ENCODE measurements around the gene U2AF1L4.

U2AF1L4 gene

DNA sequence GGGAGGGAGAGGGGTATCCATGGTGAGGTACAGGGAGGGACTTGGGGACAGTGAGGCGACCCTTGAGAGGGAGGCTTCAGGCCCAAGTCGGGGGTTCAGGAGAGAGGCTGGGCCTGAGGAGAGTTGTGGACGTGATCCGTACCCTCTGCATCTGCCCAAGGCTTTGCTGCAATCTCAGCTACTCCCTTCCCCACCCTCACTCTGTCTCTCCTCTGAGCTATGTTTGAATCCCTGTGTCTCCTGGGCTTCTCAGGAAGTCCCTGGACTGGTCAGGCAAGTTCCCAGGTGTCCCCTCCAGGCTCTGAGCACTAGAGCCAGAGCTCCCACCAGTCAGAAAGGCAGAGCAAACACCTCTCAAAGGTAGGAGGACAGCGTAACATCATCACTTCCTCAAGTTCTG lies 4.9 kb upstream of the U2AF1L4 start:
- Histone ChIP-seq H3K4me3 (ENCODE audit: low read depth, low read length) (no peak overlapping the region), H3K36me3 (peaks cover 5% of the 10 kb centered on the region; the same call in 1 of the 2 replicates), H3K9me3 (no peaks in the 10 kb centered on the region), H3K4me1 (0 out of 2 replicates have a peak, but pooled peaks cover 2% of the 10 kb centered on the region), H3K27me3 (no peaks in the 10 kb centered on the region)
- no peak for TF ChIP-seq CTCF (IDR thresholded peaks at IDR 0.05; ENCODE audit: low read depth, low read length)
- no peak for DNase-seq

DNA sequence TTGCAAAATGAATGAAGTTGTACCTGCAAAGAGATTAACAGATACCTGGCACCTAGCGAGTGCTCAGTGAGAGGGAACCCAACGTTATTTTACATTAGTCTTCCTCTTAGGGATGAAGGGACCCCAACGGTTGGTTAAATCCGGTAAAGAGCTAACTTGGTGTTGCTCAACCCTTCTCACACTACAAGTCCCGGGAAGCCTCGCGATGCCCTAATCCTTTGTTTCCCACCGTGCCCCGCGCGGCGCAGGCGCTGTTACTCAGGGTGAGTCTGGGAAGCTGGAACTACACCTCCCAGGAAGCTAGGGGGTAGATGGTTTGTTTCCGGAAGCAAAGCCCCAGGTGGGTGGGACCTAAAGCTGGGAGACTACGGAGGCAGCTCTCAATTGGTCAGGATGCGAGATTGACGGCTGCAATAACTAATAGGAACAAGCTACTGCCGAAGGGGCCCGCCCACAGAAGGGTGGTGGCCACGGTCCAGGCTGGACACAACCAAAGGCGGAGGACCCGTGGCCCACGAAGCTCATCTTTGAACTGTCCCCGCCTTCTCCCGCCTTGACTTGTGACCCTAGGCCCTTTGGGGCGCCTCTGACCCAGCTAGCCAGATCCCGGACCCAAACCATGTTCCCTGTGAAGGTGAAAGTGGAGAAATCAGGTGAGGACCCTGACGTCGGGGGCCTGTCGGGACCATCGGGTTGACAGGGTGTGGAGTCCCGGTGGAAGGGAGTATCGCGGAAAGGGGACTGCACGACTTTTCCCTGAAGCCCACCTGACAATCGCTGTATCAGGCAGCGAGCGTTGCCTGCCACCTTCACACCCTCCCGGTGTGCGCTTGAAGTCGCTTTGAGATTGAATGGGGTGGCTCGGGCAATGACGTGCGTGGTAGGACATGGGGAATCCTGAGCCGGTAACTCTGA lies 3.1 kb upstream of the U2AF1L4 start, which contains the start of gene LIN37:
LIN37 (plus strand) TSS at position 471 of the 915 bp plus-strand sequence; CDS start at position 620, 149 bp downstream.
- no peak for TF ChIP-seq CTCF (IDR thresholded peaks at IDR 0.05; ENCODE audit: low read depth, low read length)
- peak within 1 kb of the TSS; percentile 93 for H3K4me3 ChIP-seq (ENCODE audit: low read depth, low read length)
- H3K4me1 ChIP-seq, result peaks cover 6% of the 10 kb centered on the region; the same call in 1 of the 2 replicates
- H3K36me3 ChIP-seq, result peaks cover 2% of the 10 kb centered on the region; the same call in 1 of the 2 replicates
- DNase-seq, result peak; percentile 99
- H3K27me3 ChIP-seq, result no peaks in the 10 kb centered on the region
- no peaks in the 10 kb centered on the region for H3K9me3 ChIP-seq

- peaks cover 6% of the 10 kb centered on the region; the same call in 1 of the 2 replicates for H3K4me1 ChIP-seq
- TF ChIP-seq CTCF (IDR thresholded peaks at IDR 0.05; ENCODE audit: low read depth, low read length), result no peak
- H3K27me3 ChIP-seq, result no peaks in the 10 kb centered on the region
- H3K4me3 ChIP-seq (ENCODE audit: low read depth, low read length), result peak overlapping the region; percentile 75; the same call in 1 of the 2 replicates
- no peaks in the 10 kb centered on the region for H3K36me3 ChIP-seq
- no peaks in the 10 kb centered on the region for H3K9me3 ChIP-seq
- DNase-seq, result no peak
These were observed 1.3 kb upstream of the U2AF1L4 start for GRCh38 chr19:35746531-35746930.

DNA sequence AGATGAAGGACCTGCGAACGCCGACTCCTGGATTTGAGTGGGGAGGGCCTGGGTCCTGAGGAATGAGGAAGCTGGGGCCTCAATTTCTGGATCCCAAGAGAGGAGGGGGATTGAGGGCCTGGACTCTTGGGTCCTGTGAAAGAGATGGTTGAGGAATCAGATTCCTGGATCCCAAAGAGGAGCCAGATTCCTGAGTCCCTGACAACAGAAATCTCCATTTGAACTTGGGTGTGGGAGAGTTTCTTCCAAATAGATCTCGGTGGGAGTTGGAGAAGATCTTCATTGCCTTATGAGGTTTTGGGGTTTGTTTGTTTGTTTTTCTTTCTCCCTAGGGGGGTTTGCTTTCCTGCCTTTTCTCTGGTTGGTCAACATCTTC lies 857 bp upstream of the U2AF1L4 start:
- no peaks in the 10 kb centered on the region for H3K9me3 ChIP-seq
- TF ChIP-seq CTCF (IDR thresholded peaks at IDR 0.05; ENCODE audit: low read depth, low read length), result no peak
- peaks cover 6% of the 10 kb centered on the region; the same call in 1 of the 2 replicates for H3K4me1 ChIP-seq
- no peak for DNase-seq
- H3K36me3 ChIP-seq, result no peaks in the 10 kb centered on the region
- H3K4me3 ChIP-seq (ENCODE audit: low read depth, low read length), result peak overlapping the region; percentile 75
- H3K27me3 ChIP-seq, result no peaks in the 10 kb centered on the region

GRCh38 chr19:35744430-35745327 lies 539 bp downstream of the U2AF1L4 start:
- H3K9me3 ChIP-seq, result no peaks in the 10 kb centered on the region
- H3K27me3 ChIP-seq, result no peaks in the 10 kb centered on the region
- H3K36me3 ChIP-seq, result no peaks in the 10 kb centered on the region
- peak; percentile 54 for TF ChIP-seq CTCF (IDR thresholded peaks at IDR 0.05; ENCODE audit: low read depth, low read length)
- peak; percentile 98 for DNase-seq
- H3K4me1 ChIP-seq, result peaks cover 6% of the 10 kb centered on the region; the same call in 1 of the 2 replicates
- H3K4me3 ChIP-seq (ENCODE audit: low read depth, low read length), result peak overlapping the region; percentile 75
